HG03378 (cell line): ENCODE results near the gene APOB.
A peak's percentile ranks its signal among the peaks of the same experiment; 100 is the strongest.

Experiments
- ATAC-seq: cut with Tn5 transposase; IDR thresholded peaks from one replicate; pipeline ENCODE4 v1.9.1; 2021; ENCODE audit warnings: mild to moderate bottlenecking, moderate library complexity; ENCODE audit not compliant: unreplicated experiment

Gene APOB

DNA sequence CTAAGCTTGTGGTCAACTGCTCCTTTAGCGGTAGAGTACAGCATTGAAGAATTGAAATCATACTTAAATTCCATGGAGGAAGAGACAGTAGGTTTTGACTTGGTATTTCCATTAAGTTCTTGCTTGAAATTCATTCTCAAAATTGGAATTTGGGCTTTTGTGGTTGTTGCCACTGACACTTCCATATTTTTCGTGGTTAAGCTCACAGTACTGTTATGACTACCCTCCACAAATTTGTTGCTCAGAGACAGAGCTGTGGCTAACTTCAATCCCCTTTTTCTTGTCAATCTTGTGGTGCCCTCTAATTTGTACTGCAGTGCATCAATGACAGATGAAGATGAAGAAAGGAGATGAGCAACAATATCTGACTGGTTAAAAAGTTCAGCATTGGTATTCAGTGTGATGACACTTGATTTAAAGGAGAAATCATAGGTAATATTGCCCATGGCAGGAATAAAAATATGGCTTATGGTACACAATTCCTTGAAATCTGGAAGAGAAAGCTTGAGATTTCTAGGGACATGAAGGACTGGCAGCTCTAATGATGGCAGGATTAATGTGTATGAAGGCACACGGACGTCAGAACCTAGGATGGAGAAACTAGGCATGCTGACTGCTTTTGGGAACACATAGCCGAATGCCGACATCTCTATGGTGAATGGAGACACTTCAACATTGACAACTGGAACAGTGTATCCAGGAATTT lies 37.3 kb downstream of the APOB start:
- no peak for ATAC-seq

DNA sequence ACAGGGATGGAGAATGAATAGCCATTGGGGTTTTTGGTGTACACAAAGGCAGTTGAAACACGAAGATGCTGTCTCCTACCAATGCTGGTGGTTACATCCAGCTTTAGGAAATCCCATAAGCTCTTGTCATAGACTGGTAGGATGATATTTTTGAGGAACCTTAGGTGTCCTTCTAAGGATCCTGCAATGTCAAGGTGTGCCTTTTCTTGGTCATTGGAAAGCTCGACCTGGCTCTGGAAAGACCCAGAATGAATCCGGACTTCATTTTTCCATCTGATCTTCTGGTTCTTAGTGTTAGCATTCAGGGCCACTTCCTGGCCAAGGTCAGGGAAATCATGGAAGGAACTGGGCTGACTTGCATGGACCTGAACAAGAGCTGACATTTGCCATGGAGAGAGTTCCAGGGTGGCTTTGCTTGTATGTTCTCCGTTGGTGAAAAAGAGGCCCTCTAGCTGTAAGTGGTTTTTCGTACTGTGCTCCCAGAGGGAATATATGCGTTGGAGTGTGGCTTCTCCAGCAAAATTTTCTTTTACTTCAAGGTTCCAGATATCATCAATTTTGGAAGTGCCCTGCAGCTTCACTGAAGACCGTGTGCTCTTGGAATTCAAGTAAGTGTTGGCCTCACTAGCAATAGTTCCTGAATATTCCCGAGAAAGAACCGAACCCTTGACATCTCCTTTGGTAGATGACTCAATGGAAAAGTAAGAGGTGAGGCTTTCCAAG lies 38.0 kb downstream of the APOB start:
- no peak for ATAC-seq

DNA sequence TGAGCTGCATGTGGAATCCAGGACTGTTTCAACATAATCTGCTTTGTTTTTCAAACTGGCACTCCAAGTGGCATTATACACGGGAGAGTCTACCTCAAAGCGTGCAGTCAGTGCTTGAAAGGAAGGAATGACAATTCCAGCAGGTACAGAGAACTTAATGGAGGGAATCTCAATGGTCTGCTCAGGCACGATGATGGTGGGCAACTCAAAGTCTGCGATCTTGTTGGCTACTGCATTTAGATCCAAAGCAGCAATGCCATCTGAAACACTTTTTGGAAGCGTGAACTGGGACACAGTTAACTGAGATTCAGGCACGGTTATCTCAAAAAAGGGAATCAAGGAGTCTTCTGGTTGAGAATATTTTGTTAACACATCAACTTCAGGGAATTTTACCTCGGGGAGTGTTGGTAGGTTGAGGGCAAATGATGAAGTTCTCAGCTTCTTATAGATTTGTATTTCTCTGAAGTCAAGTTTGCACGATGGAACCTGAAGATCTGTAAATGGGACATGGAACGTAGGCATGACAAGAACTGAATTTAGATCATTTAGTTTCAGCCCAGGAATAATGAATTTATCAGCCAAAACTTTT lies 38.7 kb downstream of the APOB start:
- no peak for ATAC-seq

DNA sequence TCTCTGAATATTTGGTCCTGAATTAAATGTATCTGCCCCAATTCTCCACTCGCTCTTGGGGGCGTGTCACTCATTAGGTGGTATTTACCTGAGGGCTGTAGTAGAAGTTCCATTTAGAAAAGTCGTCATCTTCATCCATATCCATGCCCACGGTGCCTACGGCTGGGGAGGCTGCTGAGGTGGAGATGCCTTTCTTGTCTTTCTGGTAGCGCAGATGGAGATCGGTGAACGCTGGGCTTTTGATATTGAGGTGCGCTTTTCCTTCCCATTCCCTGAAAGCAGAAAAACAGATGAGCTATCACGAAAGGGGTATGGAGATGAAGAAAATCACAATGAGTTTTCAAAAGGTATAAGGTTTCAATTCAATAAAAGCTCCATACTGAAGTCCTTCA lies 39.7 kb downstream of the APOB start:
- ATAC-seq = no peak

DNA sequence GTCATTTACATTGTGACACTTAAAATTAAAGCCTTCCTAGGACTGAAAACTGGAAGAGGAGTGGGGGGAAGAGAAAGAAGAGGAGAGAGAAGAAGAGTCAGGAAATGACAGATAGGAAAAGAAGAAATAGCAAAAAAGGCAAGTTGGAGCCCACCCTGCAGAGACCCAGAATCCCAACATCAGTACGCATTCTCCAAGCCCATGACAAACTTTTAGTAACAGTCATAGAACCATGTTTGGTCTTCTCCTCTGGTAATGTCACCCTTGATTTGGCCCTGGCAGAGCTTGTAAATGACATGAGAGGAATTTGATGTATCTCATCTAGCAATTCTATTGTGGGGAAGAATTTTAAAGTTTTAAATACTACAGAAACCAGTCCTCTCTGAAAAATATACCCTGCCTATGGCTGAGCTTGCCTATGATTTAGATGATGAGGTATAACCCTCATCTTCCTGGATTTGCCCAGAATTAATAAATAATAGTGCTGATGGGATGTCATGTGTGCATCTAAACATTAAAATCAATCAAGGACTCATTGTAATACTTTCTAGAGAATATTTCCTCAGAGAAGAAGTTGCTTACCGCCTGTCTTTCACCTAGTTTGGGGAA lies 40.2 kb downstream of the APOB start:
- no peak for ATAC-seq

DNA sequence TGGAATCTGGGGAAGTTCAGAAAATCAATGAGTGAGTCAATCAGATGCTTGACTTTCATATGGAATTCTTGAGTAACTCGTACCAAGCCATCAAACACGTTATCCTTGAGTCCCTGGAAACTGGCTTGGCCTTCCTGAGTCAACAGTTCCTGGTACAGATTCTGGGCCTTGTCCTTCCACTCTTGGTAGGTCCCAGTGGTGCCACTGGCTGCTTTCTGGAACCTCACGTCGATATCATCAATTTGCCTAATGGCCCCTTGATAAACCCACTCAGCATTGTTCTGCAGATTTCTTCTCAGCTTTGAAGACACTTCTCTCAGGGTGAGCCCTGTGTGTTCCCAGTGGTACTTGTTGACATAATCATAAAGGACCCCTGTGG lies 41.1 kb downstream of the APOB start:
- no peak for ATAC-seq

DNA sequence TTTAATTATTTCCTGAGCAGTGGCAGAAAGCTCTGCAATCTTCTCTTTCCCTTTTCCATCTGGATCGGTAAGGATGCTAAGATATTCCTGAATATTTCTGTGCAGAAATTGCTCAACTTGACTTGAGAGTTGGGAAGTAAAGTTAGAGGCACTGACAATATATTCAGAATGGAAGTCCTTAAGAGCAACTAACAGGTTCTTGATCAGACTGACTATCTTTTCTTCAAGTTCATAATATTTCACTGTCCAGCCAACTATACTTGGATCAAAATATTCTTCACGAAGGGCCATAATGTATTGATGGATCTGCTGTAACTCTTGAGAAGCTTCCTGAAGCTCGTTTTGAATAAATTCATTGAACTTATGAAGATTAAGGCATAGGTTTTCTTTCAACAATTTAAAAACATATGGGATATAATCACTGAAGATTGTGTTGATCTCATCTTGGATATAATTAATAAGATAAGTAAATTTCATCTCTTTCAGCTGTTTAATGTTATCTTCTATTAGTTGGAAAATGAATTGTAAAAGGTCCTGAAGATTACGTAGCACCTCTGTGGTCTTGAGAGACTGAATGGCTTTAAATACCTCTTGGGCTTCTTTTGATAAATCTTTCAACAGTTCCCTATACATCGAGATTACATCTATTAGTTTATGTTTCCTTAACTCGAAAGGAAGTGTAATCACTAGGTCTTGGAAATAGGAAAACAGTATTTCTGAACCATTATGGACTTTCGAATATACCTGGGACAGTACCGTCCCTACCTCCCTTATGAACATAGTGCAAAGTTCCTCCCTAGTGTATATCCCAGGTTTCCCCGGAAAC lies 41.7 kb downstream of the APOB start:
- ATAC-seq = no peak

DNA sequence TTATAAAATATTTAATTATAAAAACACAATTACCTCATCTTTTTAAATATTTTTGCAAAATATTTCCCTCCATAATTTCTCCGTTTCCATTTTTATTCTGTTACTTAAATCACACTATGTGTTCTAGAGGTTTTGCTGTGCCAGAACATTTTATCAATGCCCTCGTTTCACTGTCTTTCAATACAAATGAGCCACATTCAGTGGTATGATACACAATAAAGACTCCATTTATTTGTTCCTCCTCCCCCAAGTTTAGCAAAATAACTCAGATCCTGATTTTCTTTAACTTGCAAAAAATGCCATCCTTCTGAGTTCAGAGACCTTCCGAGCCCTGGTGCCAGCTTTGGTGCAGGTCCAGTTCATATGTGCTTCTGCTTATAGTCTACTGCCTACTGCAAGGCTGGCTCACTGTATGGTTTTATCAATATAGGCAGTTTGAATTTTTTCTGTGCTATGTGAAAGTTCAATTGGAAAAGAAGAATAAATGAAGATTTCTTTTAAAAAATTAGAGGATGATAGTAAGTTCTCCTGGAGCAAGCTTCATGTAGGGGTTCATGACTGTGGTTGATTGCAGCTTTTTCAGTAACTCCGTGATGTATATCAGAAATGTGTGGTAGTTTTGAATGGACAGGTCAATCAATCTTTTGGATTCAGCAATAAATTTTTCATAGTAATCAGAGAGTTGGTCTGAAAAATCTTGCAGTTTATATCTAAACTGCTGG lies 42.5 kb downstream of the APOB start:
- no peak for ATAC-seq

DNA sequence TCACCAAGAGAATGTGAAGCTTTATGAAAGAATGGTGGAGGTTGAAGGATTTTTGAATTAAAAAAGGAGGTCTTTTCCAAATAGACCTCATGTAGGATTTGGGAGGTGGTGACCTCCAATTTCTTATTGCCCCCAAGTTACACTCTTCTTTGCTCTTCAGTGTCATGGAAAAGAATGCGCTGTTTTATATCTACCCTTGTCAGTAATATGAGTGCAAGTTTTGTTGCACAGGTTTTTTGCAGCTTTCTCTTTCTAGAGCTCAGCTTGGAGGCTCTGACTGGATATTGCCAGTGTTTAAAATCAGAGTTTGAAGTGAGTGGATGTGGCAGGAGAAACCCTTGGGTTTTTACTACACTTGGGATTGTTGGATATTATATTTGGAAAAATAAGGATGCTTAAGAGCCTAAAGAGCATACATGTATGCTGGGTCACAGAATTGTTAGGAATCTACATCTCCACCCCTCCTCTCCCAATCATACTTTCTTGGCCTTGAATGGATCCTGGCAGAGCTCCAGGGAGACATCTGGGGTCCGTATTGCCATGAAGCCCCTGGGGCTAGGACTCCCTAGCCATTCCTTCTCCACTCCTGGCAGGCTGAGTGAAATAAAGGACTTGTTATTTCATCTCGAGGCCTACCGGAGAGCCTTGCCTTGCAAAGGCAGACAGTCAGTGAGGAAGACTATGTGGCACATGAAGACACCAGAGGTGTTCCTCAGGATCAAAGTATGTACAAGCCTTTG lies 43.8 kb downstream of the APOB start:
- ATAC-seq = no peak

DNA sequence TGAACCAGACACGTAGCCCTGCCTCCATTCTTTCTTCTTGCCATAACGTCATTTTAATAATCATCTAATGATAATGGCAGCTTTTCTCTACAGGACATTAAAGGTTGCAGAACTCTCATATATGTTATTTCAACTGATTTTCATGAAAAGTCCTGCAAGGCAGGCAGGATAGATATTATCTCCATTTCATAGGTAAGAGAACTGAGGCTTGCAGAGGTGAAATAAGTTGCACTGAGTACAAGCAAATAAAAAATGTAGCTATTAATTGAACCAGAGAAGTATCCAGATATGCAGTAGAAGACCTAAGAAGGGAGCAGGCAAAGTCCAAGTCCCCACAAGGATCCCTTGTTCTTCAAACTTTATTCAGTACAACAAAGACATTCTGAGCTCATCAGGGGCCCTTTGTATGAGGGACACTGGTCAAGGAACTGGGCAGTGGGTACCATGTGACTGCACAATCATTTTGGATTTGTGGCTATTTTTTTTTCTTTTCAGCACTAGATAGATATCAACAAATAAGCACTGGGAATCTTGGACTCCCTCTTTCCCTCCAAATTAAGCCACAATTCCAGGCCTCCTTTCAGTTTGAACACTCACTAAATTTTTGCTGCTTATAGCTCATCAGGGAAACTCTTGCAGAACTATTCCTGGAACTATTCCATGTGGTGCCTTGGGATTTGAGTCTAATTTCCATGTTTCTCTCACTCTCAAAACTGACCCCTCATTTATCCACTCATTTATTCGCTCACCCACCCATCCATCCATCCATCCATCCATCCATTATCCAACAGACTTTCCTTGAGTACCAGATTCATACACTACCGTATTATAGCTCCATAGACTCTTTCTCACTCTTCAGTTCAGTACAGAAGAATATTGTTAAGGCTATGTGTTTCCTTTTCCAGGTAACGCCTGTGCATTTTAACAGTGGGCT lies 44.6 kb downstream of the APOB start:
- ATAC-seq = no peak

DNA sequence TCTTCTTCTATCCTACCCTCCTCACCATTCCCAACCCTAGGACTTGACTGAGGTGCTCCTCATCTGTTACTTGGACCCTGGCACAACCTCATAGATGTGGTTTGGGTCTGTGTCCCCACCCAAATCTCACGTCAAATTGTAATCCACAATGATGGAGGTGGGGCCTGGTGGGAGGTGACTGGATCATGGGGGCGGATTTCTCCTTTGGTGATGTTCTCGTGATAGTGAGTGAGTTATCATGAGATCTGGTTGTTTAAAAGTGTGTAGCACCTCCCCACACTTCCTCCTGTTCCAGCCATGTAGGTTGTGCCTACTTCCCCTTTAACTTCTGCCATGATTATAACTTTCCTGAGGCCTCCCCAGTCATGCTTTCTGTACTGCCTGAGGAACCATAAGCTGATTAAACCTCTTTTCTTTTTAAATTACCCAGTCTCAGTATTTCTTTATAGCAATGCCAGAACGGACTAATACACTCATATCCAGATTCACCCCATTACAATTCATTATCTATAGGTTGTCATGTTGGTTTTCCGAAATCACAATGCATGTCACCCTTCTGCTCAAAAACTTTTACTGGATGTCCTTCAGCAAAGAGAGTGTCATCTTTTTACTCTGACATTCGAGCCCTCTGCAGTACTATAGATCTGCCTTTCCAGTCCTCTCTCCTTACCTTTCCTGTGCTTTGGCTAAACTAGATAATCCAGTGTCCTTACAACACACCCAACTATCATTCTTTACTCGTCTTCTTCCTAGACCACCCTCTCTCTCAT lies 45.7 kb downstream of the APOB start:
- no peak for ATAC-seq

DNA sequence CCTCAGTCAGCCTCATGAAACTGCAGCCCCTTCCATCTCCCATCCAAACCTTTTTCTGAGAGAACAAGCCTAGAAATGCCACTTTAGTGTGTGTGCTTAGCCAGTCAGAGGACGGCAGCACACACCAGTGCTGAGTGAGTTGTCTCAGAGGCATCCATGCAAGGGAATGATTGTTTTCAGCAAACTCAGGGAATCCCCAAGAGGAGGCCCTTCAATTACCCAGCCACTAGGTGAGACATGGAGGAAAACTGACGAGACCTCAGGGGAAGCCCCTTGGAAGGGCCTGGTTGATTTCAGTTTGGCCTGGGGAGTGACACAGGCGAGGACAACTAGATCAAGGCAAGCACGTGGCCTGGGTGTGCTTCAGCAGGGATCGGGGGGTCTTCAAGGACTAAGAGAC lies 49.7 kb downstream of the APOB start:
- ATAC-seq = peak; percentile 44

DNA sequence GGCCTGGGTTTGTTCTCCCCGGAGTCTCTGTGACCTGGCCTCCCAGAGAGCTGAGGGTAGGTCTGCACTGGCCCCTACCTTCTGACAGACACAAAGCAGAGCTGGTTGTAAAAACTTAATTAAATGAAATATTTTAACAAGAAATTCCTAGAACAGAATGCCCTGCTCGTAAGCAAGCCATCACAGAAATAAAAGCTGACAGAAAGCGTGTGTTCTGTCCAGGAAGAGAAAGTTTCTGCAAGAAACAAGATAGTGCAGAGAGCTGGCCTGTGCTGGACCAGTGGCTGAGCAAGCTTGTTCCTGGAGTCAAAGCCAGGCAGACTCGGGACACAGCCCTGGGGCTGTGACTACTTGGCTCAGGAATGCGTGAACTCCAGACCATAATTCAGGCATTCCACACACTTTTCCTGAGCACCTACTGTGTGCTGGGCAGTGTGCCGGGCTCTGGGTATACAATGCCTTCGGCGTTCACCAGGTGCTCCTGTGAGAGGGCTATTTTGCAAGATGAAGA lies 51.6 kb downstream of the APOB start:
- no peak for ATAC-seq

DNA sequence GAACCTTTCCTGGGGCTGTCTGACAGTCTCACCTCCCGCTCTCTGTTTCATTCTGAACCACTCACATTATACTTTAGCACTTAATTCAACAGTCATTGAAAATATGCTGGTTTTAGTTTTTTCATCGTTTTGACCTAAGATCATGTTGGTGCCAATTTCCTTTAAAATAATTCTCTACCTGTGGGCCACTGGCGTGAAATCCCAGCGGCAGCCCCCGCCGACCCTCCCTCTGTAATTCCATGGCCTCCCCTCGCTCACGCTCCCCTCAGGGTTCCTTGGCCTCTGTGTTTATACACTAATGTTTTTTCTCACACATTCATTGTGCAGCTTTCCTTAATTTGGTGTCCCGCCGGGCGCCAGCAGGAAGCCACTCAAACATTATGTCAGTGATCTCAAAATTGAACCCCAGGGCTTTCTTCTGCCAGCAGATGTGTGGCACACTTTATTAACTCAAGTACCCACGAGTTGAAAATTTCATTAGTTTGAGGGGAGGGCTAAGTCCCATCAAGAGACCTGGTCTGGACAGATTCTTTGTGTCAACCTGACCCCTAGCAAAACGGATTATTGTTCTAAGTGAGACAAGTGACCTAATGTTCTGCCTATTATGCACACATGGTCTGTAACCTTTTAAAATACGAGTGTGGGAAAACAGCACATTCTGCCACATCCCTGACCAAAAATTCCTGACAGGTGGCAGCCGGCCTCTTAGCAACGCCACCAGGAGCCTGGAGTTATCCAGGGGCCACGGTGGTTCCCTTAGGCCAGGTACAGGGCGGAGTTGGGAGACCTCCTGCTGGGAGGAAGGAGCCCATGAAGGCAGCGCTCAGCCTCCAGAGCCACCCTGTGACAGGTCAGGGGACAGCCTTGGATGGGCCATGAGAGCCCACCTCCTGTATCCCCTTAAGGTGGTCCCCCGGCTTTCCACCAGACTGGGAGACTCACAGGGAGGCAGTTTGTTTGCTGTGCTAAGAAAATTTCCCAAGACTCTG lies 53.1 kb downstream of the APOB start:
- ATAC-seq = no peak

DNA sequence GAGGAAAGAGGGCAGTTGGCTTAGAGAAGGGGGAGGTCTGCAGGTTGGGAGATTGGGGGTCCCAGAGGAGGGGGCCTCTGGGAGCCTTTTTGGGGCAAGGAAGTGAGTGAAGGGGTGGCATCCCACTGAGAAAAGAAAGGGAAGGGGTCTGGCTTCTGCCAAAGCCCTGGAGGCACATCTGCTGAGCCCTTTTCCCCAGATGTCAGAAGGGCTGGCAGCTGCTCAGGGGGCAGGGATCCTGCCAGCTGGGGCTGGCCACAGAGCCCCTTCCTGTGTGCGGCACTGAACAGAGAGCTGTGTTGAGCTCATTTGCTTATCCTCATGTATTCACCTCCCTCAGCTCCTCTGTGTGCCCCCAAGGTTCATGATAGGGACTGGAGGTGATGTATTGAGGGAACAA lies 54.5 kb downstream of the APOB start:
- no peak for ATAC-seq

DNA sequence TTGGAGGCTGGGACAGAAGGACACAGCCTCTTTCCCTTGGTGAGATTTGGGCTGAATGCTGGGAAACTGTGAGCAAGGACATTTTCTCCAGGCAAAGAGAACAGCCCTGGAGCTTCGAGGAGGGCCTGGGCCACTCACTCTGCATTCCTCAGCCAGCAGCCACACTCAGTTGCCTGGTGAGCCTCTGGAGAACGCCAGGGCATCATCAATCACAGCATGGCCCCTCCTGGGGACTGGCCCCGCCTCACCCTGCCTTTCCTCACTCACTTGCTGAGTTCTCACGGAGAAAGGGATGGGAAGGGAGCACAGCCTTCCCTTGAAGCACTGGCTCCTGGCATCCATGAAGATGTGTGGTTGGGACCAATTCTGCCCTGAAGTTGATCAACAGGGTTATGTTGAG lies 55.0 kb downstream of the APOB start:
- no peak for ATAC-seq
